ENCODE data around the gene SPIB. TPM values are rescaled to one million over a fixed set of nuclear protein-coding genes. Genes with fewer than 3 reads are reported as not detected.

The SPIB gene
- polyA plus RNA-seq, 1 donor (not counting 4 experiments of a cell fraction or from before 2014, with no cell fraction given): not detected

- H4K20me1 ChIP-seq (ENCODE audit: control insufficient read depth, extremely low read depth, insufficient read depth, low read length): no peaks in the 10 kb centered on the region
- H3K27me3 ChIP-seq (ENCODE audit: control insufficient read depth, extremely low read depth, insufficient read depth, low read length): no peaks in the 10 kb centered on the region
- peaks cover 10% of the 10 kb centered on the region for H3K79me2 ChIP-seq (ENCODE audit: control insufficient read depth, insufficient read depth, low read length)
- H3K9me3 ChIP-seq (ENCODE audit: control insufficient read depth, low read depth, low read length): no peaks in the 10 kb centered on the region
- TF ChIP-seq CTCF (optimal IDR thresholded peaks at IDR 0.05 in 1 of 3, IDR thresholded peaks at IDR 0.05 in 1 of 3, conservative IDR thresholded peaks at IDR 0.05 in 1 of 3; ENCODE audit: extremely low read depth in 1 of 3, insufficient read depth in 2 of 3, low read length in 3 of 3) (no peak), EZH2 (IDR thresholded peaks at IDR 0.05; ENCODE audit: low read length) (no peak)
- H3K4me1 ChIP-seq (ENCODE audit: control insufficient read depth, extremely low read depth, insufficient read depth, low read length): no peaks in the 10 kb centered on the region
- H3K27ac ChIP-seq (ENCODE audit: control insufficient read depth, insufficient read depth, low read length): no peak overlapping the region
- no peak overlapping the region for H3K9ac ChIP-seq (ENCODE audit: control insufficient read depth, extremely low read depth, insufficient read depth, low read length)
- H2AFZ ChIP-seq (ENCODE audit: control insufficient read depth, low read length): no peak overlapping the region
- H3K9me1 ChIP-seq (ENCODE audit: control insufficient read depth, extremely low read depth, insufficient read depth, low read length): no peaks in the 10 kb centered on the region
- peaks cover 0 to 8% of the 10 kb centered on the region in 2 experiments for H3K36me3 ChIP-seq (ENCODE audit: control insufficient read depth in 2 of 2, extremely low read depth in 1 of 2, insufficient read depth in 2 of 2, low read length in 2 of 2)
- H3K4me3 ChIP-seq (ENCODE audit: control insufficient read depth in 2 of 3, extremely low read depth in 1 of 3, insufficient read depth in 2 of 3, low read depth in 1 of 3, low read length in 3 of 3): no peak overlapping the region
- no peak for DNase-seq (ENCODE audit: low read depth, low spot score)
- no peak overlapping the region for H3K4me2 ChIP-seq (ENCODE audit: control insufficient read depth, extremely low read depth, insufficient read depth, low read depth, low read length)
- dilution Hi-C loops (cut with MboI; ENCODE audit: extremely low pct_ligation_motif_present, low sequenced_read_pairs): no loop called here
- FAIRE-seq: no peak
Measured at GRCh38 chr19:50399368-50399745, 19.4 kb upstream of the SPIB start.

DNA sequence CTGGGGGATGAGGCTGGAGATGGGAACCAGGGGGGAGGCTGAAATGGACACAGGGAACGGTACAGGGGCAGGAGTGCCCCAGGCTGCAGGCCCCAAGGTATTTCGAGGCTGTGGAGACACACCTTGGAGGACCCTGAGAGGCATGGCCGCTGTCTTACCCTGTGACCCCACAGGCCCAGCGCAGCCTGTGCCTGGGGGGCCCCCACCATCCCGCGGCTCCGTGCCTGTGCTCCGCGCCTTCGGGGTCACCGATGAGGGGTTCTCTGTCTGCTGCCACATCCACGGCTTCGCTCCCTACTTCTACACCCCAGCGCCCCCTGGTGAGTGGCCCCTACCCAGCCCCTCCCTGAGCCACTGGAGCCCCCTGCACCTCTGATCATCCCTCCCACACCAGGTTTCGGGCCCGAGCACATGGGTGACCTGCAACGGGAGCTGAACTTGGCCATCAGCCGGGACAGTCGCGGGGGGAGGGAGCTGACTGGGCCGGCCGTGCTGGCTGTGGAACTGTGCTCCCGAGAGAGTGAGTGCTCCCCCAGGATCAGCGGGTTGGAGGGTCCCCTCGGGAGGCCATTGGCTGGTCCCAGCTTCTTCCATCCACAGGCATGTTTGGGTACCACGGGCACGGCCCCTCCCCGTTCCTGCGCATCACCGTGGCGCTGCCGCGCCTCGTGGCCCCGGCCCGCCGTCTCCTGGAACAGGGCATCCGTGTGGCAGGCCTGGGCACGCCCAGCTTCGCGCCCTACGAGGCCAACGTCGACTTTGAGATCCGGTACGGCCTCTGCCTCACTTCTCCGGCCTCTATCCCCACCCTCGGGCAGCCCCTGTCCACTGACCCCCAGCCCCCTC lies 16.9 kb upstream of the SPIB start:
- H3K4me3 ChIP-seq (ENCODE audit: control insufficient read depth in 2 of 3, extremely low read depth in 1 of 3, insufficient read depth in 2 of 3, low read depth in 1 of 3, low read length in 3 of 3): no peak overlapping the region
- H2AFZ ChIP-seq (ENCODE audit: control insufficient read depth, low read length): no peak overlapping the region
- no peaks in the 10 kb centered on the region for H3K9me3 ChIP-seq (ENCODE audit: control insufficient read depth, low read depth, low read length)
- H3K79me2 ChIP-seq (ENCODE audit: control insufficient read depth, insufficient read depth, low read length): peaks cover 6% of the 10 kb centered on the region
- H3K9me1 ChIP-seq (ENCODE audit: control insufficient read depth, extremely low read depth, insufficient read depth, low read length): no peaks in the 10 kb centered on the region
- FAIRE-seq (no peak), DNase-seq (ENCODE audit: low read depth, low spot score) (no peak)
- H3K4me2 ChIP-seq (ENCODE audit: control insufficient read depth, extremely low read depth, insufficient read depth, low read depth, low read length): no peak overlapping the region
- no peak overlapping the region for H3K27ac ChIP-seq (ENCODE audit: control insufficient read depth, insufficient read depth, low read length)
- H3K9ac ChIP-seq (ENCODE audit: control insufficient read depth, extremely low read depth, insufficient read depth, low read length): no peak overlapping the region
- no peaks in the 10 kb centered on the region for H4K20me1 ChIP-seq (ENCODE audit: control insufficient read depth, extremely low read depth, insufficient read depth, low read length)
- dilution Hi-C loops (cut with MboI; ENCODE audit: extremely low pct_ligation_motif_present, low sequenced_read_pairs): no loop called here
- H3K4me1 ChIP-seq (ENCODE audit: control insufficient read depth, extremely low read depth, insufficient read depth, low read length): no peaks in the 10 kb centered on the region
- TF ChIP-seq EZH2 (IDR thresholded peaks at IDR 0.05; ENCODE audit: low read length): no peak
- TF ChIP-seq CTCF (optimal IDR thresholded peaks at IDR 0.05 in 1 of 3, IDR thresholded peaks at IDR 0.05 in 1 of 3, conservative IDR thresholded peaks at IDR 0.05 in 1 of 3; ENCODE audit: extremely low read depth in 1 of 3, insufficient read depth in 2 of 3, low read length in 3 of 3): no peak
- H3K27me3 ChIP-seq (ENCODE audit: control insufficient read depth, extremely low read depth, insufficient read depth, low read length): no peaks in the 10 kb centered on the region
- peaks cover 0 to 11% of the 10 kb centered on the region in 2 experiments for H3K36me3 ChIP-seq (ENCODE audit: control insufficient read depth in 2 of 2, extremely low read depth in 1 of 2, insufficient read depth in 2 of 2, low read length in 2 of 2)
